Thyroid gland (tissue), 4 donors: ENCODE results near the gene CMTM3.

Experiments used
- CTCF ChIP-seq, 6 experiments: fragments of 200-600 bp in 3 of 6; fragments of 450-650 bp in 3 of 6; sonication (generic) in 3 of 6; IDR thresholded peaks; one replicate each; pipeline ENCODE4 v1.5.1; 2016 to 2019; ENCODE audit warnings: antibody characterized with exemption in 6 of 6, mild to moderate bottlenecking in 2 of 6, inconsistent platforms in 1 of 6, moderate library complexity in 1 of 6
- POLR2A ChIP-seq, 2 donors: fragments of 450-650 bp; IDR thresholded peaks; one replicate each; pipeline ENCODE4 v1.6.1; 2017; ENCODE audit warnings: antibody characterized with exemption in 2 of 2, mild to moderate bottlenecking in 2 of 2, moderate library complexity in 1 of 2

DNA sequence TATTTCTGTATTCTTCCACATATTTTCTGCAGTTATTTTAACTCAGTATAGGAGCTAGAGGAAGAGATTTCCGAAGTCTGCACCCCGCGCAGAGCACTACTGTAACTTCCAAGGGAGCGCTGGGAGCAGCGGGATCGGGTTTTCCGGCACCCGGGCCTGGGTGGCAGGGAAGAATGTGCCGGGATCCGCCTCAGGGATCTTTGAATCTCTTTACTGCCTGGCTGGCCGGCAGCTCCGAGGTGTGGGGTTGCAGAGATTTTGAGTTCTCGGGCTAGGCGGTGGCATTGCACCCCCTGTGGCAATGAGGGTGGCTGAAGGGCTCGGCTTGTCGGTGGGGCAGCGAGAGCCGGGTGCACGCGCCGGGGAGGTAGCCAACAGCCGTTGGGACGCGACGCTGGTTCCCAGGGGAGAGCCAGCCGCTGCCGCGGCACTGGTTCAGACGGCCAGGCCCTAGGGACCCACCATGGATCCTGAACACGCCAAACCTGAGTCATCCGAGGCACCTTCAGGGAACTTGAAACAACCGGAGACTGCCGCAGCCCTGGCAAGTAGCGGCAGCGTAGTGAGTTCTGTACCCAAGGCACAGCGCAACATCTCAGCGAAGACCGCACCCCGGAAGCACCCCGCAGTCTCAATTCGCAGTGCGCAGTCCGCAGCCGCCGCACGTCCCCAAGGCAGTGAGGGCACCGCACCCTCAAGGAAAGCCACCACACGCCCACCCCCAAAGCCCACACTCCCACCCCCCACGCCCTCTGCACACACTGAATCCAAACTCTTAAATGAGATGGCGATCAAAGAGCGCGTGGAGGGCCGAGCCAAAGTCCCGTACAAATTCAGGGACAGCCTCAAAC lies 38.2 kb upstream of the CMTM3 start, which contains the start of gene CMTM1:
- no peak for TF ChIP-seq CTCF (IDR thresholded peaks at IDR 0.05)
- TF ChIP-seq POLR2A (IDR thresholded peaks at IDR 0.05) = no peak
